Body of pancreas (tissue), 4 donors: ENCODE data around the gene NGDN. TPM values are rescaled to one million over a fixed set of nuclear protein-coding genes. Genes with fewer than 3 reads are reported as not detected.

Source experiments
- ATAC-seq: fragments of 150-250 bp; one replicate; pipeline ENCODE4 v1.9.1; 2016
- DNase-seq, 4 donors: peaks; one replicate each; pipeline ENCODE4 v3.0.0-alpha.2; 2019
- H3K27ac ChIP-seq, 4 donors: fragments of 200-600 bp; sonication (generic); 1 replicate in 3 of 4; 2 replicates in 1 of 4; pipeline versions ENCODE4 v1.5.1 to v1.6.1; 2016 to 2019; ENCODE audit warnings: mild to moderate bottlenecking in 1 of 4, mixed read lengths in 1 of 4, moderate library complexity in 1 of 4
- H3K27me3 ChIP-seq, 2 donors: fragments of 200-600 bp; sonication (generic); one replicate each; pipeline ENCODE4 v1.6.0; 2016; ENCODE audit warnings: mild to moderate bottlenecking in 1 of 2
- H3K36me3 ChIP-seq, 2 donors: fragments of 200-600 bp; sonication (generic); replicated peaks in 1 of 2; 2 replicates each; pipeline ENCODE4 v1.5.1; 2016; ENCODE audit warnings: low read depth in 2 of 2; ENCODE audit not compliant: insufficient read depth in 1 of 2
- H3K4me1 ChIP-seq: fragments of 200-600 bp; sonication (generic); one replicate; pipeline ENCODE4 v1.6.0; 2016
- H3K4me3 ChIP-seq, 2 donors: fragments of 200-600 bp; sonication (generic); 1 replicate in 1 of 2; 2 replicates in 1 of 2; pipeline ENCODE4 v1.5.1; 2016 to 2019
- H3K9me3 ChIP-seq, 3 donors: fragments of 200-600 bp; sonication (generic); 1 replicate in 2 of 3; 2 replicates in 1 of 3; pipeline ENCODE4 v1.5.1; 2016
- POLR2A ChIP-seq, 3 donors: fragments of 450-650 bp; IDR thresholded peaks; one replicate each; pipeline ENCODE4 v1.6.1; 2016; ENCODE audit warnings: antibody characterized with exemption in 3 of 3, mild to moderate bottlenecking in 2 of 3
- WGBS, 2 donors: methylation state at CpG; one replicate each; pipeline ENCODE4 v1.1.5; 2017; 5-methylcytosine and 5-hydroxymethylcytosine counted together
- intact Hi-C: fragments of 100-400 bp; cut with DNase I; formaldehyde crosslinking; loops from one replicate; pipeline ENCODE4 v1.15.1; 2023
- total RNA-seq, 2 donors: library from RNA; depleted of rRNA; stranded (reverse); fragments of >200 nt; gene quantifications; one replicate each; pipeline ENCODE4 v1.1.0, GENCODE V29; 2016
- TF ChIP-seq, protein P1 (sequence below), 7 experiments: fragments of 450-650 bp in 4 of 7; fragments of 200-600 bp in 3 of 7; sonication (generic) in 3 of 7; IDR thresholded peaks; one replicate each; pipeline ENCODE4 v1.5.1; 2016 to 2019; ENCODE audit warnings: antibody characterized with exemption in 7 of 7

NGDN gene
- total RNA-seq, 2 donors from 2014 or later = 29.0 to 31.6 TPM

DNA sequence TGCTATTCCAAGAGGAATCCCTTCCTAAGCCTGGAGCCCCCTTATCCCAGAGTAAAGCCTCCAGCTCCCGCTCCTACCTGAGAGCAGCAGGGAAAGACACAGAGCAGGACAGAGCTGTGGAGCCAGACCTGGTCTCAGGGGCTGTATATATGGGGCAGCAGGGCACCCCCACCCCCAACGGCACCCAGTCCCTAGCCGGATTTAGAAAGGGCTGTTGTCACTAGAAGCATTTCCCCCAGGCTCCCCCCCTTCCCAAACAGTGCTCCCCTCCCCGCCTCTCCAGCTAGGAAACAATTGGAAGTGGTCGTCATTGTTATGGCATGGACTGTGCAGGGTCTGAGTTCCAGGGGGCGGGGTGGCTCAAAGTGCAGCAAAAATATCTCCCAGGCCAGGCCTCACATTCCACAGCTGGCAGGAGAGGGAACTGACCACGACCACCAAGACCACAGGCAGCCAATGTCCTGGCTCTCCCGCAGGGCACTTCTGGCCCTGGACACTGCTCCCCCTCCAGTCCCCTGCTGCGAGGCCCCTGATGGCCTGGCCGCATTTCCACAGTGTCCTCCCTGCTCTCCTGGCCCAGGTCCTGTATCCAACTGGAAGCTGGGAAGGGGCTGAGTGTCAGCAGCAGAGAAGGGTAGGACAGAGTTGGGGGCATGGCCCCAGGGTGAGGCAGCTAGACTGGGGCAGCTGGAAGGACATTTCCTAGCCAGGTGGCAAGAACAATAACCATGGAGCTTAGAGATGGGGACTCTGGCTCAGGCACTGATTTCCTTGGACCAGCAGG is 33.8 kb upstream of the NGDN start, which contains the start of gene MYH7:
Gene MYH7 (minus strand): TSS at position 118 of the 784 bp plus-strand sequence. CDS start 1,928 bp downstream, outside the sequence.
- no peak within 1 kb of the TSS for H3K4me3 ChIP-seq
- intact Hi-C loops = no loop called here
- WGBS, 2 donors = 59 to 65% methylated on average over 2 to 10 of the region's 10 CpGs
- no peak within 1 kb of the TSS for H3K27ac ChIP-seq
- no peaks in the 10 kb centered on the region for H3K36me3 ChIP-seq
- ATAC-seq = no peak
- H3K9me3 ChIP-seq = no peaks in the 10 kb centered on the region
- DNase-seq = no peak
- H3K4me1 ChIP-seq = no peaks in the 10 kb centered on the region
- H3K27me3 ChIP-seq = no peaks in the 10 kb centered on the region
- no peak for TF ChIP-seq POLR2A (IDR thresholded peaks at IDR 0.05)
- TF ChIP-seq, protein P1, sequence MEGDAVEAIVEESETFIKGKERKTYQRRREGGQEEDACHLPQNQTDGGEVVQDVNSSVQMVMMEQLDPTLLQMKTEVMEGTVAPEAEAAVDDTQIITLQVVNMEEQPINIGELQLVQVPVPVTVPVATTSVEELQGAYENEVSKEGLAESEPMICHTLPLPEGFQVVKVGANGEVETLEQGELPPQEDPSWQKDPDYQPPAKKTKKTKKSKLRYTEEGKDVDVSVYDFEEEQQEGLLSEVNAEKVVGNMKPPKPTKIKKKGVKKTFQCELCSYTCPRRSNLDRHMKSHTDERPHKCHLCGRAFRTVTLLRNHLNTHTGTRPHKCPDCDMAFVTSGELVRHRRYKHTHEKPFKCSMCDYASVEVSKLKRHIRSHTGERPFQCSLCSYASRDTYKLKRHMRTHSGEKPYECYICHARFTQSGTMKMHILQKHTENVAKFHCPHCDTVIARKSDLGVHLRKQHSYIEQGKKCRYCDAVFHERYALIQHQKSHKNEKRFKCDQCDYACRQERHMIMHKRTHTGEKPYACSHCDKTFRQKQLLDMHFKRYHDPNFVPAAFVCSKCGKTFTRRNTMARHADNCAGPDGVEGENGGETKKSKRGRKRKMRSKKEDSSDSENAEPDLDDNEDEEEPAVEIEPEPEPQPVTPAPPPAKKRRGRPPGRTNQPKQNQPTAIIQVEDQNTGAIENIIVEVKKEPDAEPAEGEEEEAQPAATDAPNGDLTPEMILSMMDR (IDR thresholded peaks at IDR 0.05) = no peak

GRCh38 chr14:23436327-23437132 is 33.0 kb upstream of the NGDN start:
- H3K9me3 ChIP-seq = no peaks in the 10 kb centered on the region
- TF ChIP-seq, protein P1 (IDR thresholded peaks at IDR 0.05) = no peak
- no peak for TF ChIP-seq POLR2A (IDR thresholded peaks at IDR 0.05)
- DNase-seq = peak in 3 of 4 donors; percentile 39 to 61 (median 57)
- no peak overlapping the region for H3K27ac ChIP-seq
- intact Hi-C loops = no loop called here
- WGBS, 2 donors = 59 to 62% methylated on average over 12 to 15 of the region's 15 CpGs
- H3K36me3 ChIP-seq = no peaks in the 10 kb centered on the region
- no peaks in the 10 kb centered on the region for H3K4me1 ChIP-seq
- H3K4me3 ChIP-seq = no peak overlapping the region
- H3K27me3 ChIP-seq = no peaks in the 10 kb centered on the region
- no peak for ATAC-seq

DNA sequence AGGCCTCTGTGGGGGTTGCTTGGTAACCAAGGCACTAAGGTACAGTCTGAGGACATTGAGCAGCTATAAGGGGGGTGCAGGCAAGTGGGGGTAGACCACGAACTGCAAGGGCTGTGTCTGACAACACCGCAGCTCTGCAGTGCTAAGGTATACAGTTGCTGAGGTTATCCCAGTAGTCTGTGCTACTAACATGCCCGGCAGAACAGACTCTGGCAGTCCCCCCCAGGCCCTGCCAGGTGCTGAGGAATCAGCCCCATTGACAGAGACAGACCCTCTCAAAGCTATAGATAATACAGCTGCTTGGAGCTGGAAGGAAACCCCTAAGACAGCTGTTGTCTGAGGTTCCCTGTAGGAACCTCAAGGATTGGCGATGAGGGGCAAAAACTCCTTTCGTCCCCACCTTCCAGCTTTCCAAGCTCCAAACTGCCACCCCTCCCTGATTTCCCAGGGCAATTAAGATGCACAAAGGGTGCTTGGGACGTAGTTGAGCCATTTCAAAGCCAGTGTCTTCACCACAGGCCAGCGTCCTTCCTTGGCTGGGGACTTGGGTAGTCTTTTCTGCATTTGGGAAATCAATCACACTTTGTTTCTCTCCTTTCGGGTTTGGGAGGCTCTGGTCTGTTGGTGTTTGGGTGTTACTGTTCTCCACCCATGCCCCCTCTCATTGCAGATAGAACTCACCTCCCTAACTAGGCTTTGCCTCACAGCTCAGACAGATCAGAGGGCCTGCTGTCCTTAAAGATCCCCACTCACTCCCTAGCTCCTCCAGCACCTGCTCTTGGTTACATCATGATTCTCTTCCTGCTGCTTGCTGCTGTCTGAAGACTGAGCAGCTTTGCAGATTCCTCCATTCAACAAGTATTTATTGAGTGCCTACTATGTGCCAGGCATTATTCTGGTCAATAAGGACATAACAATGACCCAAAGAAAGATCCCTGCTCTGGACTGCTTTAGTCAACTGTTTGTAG is 32.1 kb upstream of the NGDN start:
- Histone ChIP-seq H3K9me3 (no peaks in the 10 kb centered on the region), H3K27me3 (no peaks in the 10 kb centered on the region), H3K4me1 (no peaks in the 10 kb centered on the region), H3K27ac (no peak overlapping the region), H3K36me3 (no peaks in the 10 kb centered on the region), H3K4me3 (no peak overlapping the region)
- ATAC-seq (no peak), DNase-seq (no peak)
- 72 to 82% methylated on average over 6 to 8 of the region's 8 CpGs for WGBS, 2 donors
- intact Hi-C loops = no loop called here
- no peak for TF ChIP-seq POLR2A (IDR thresholded peaks at IDR 0.05)
- TF ChIP-seq, protein P1 (IDR thresholded peaks at IDR 0.05) = no peak

GRCh38 chr14:23438101-23438971 is 31.2 kb upstream of the NGDN start:
- Histone ChIP-seq H3K9me3 (no peaks in the 10 kb centered on the region), H3K27me3 (no peaks in the 10 kb centered on the region), H3K36me3 (no peaks in the 10 kb centered on the region), H3K4me3 (no peak overlapping the region), H3K4me1 (no peaks in the 10 kb centered on the region), H3K27ac (no peak overlapping the region)
- intact Hi-C loops = no loop called here
- ATAC-seq = no peak
- no peak for DNase-seq
- TF ChIP-seq, protein P1 (IDR thresholded peaks at IDR 0.05) = no peak
- TF ChIP-seq POLR2A (IDR thresholded peaks at IDR 0.05) = no peak
- 63 to 64% methylated on average over 15 of the region's 15 CpGs for WGBS, 2 donors
